Lower leg skin (tissue), 3 donors: Measurements from ENCODE around the gene PRB3.

Experiments used
- POLR2A ChIP-seq, 2 donors: fragments of 450-650 bp; IDR thresholded peaks; one replicate each; pipeline ENCODE4 v1.6.1; 2016 to 2017; ENCODE audit warnings: antibody characterized with exemption in 2 of 2, mild to moderate bottlenecking in 1 of 2, moderate library complexity in 1 of 2
- TF ChIP-seq, protein P1 (sequence below), 3 donors: fragments of 450-650 bp; IDR thresholded peaks; one replicate each; pipeline ENCODE4 v1.5.1; 2016; ENCODE audit warnings: antibody characterized with exemption in 3 of 3, mild to moderate bottlenecking in 3 of 3, moderate library complexity in 2 of 3

DNA sequence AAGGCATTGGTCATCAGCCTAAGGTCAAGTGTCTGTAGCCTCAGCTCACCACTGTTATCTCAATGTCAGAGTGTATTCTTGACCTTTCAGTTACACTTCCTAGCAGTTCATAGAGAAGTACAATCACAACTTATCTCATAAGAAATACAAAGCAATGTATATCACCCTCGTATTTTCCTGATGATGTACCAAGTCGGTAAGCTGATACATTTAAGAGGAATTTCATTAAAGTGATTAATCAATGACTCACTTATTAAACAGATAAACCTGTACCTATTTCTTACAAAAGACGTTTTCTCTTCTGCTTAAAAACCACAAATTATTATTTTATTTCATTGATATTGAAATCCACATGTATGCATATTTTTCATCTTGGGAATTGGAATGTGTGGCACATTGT, 3.9 kb upstream of the PRB3 start:
- TF ChIP-seq, protein P1, sequence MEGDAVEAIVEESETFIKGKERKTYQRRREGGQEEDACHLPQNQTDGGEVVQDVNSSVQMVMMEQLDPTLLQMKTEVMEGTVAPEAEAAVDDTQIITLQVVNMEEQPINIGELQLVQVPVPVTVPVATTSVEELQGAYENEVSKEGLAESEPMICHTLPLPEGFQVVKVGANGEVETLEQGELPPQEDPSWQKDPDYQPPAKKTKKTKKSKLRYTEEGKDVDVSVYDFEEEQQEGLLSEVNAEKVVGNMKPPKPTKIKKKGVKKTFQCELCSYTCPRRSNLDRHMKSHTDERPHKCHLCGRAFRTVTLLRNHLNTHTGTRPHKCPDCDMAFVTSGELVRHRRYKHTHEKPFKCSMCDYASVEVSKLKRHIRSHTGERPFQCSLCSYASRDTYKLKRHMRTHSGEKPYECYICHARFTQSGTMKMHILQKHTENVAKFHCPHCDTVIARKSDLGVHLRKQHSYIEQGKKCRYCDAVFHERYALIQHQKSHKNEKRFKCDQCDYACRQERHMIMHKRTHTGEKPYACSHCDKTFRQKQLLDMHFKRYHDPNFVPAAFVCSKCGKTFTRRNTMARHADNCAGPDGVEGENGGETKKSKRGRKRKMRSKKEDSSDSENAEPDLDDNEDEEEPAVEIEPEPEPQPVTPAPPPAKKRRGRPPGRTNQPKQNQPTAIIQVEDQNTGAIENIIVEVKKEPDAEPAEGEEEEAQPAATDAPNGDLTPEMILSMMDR (IDR thresholded peaks at IDR 0.05) = no peak
- TF ChIP-seq POLR2A (IDR thresholded peaks at IDR 0.05) = no peak
